SK-N-SH treated with all-trans-retinoic acid at 6 μM for 48 hours (cell line): Measurements from ENCODE around the gene HPS3.

Experiments used
- ATAC-seq: fragments of 200-7000 bp; cut with Tn5 transposase; 3 replicates; pipeline ENCODE4 v1.9.1; 2020; ENCODE audit warnings: mild to moderate bottlenecking, moderate library complexity
- ARNTL ChIP-seq: fragments of 450-650 bp; formaldehyde crosslinking; IDR thresholded peaks from 2 replicates; pipeline ENCODE4 v1.5.0; 2020; ENCODE audit warnings: low read depth, mild to moderate bottlenecking, moderate library complexity, borderline replicate concordance
- BACH2 ChIP-seq: fragments of 250-450 bp; sonication (Bioruptor Pico); IDR thresholded peaks from 2 replicates; pipeline ENCODE4 v1.9.0; 2021; ENCODE audit warnings: mild to moderate bottlenecking, borderline replicate concordance
- CREB5 ChIP-seq: fragments of 250-450 bp; sonication (Bioruptor Pico); IDR thresholded peaks from 2 replicates; pipeline ENCODE4 v1.5.1; 2020; ENCODE audit warnings: low read depth, mild to moderate bottlenecking, moderate library complexity
- ESRRG ChIP-seq: fragments of 250-450 bp; sonication (Bioruptor Pico); IDR thresholded peaks from 2 replicates; pipeline ENCODE4 v1.6.1; 2021; ENCODE audit warnings: mild to moderate bottlenecking
- GLIS3 ChIP-seq: fragments of 250-450 bp; sonication (Bioruptor Pico); IDR thresholded peaks from 2 replicates; pipeline ENCODE4 v1.5.0; 2020; ENCODE audit warnings: mild to moderate bottlenecking, moderate library complexity
- ISL1 ChIP-seq: fragments of 250-450 bp; sonication (Bioruptor Pico); IDR thresholded peaks from 2 replicates; pipeline ENCODE4 v2.1.2; 2022; ENCODE audit warnings: mild to moderate bottlenecking, moderate library complexity
- OSR1 ChIP-seq: fragments of 250-450 bp; sonication (Bioruptor Pico); IDR thresholded peaks from 2 replicates; pipeline ENCODE4 v1.8.0; 2022; ENCODE audit warnings: moderate library complexity, mild to moderate bottlenecking, inconsistent platforms
- PATZ1 ChIP-seq: fragments of 250-450 bp; sonication (Bioruptor Pico); IDR thresholded peaks from 2 replicates; pipeline ENCODE4 v1.8.0; 2020; ENCODE audit warnings: mild to moderate bottlenecking, moderate library complexity, borderline replicate concordance
- POU6F1 ChIP-seq: fragments of 250-450 bp; sonication (Bioruptor Pico); IDR thresholded peaks from 2 replicates; pipeline ENCODE4 v1.8.0; 2021; ENCODE audit warnings: low read depth, mild to moderate bottlenecking, moderate library complexity, borderline replicate concordance
- PPARA ChIP-seq: fragments of 250-450 bp; sonication (Bioruptor Pico); IDR thresholded peaks from 2 replicates; pipeline ENCODE4 v1.5.0; 2020; ENCODE audit warnings: mild to moderate bottlenecking, borderline replicate concordance
- RARB ChIP-seq: fragments of 250-450 bp; sonication (Bioruptor Pico); IDR thresholded peaks from 2 replicates; pipeline ENCODE4 v1.8.0; 2021; ENCODE audit warnings: mild to moderate bottlenecking, moderate library complexity
- SNAI2 ChIP-seq: fragments of 250-450 bp; sonication (Bioruptor Pico); IDR thresholded peaks from 2 replicates; pipeline ENCODE4 v1.5.0; 2020; ENCODE audit warnings: mild to moderate bottlenecking, moderate library complexity
- TCF4 ChIP-seq: fragments of 250-450 bp; sonication (Bioruptor Pico); IDR thresholded peaks from 2 replicates; pipeline ENCODE4 v1.8.0; 2021; ENCODE audit warnings: mild to moderate bottlenecking, moderate library complexity, borderline replicate concordance
- ZFP3 ChIP-seq: fragments of 250-450 bp; sonication (Bioruptor Pico); IDR thresholded peaks from 2 replicates; pipeline ENCODE4 v1.5.0; 2020; ENCODE audit warnings: mild to moderate bottlenecking, moderate library complexity
- ZFP30 ChIP-seq: fragments of 450-650 bp; formaldehyde crosslinking; IDR thresholded peaks from 2 replicates; pipeline ENCODE4 v1.5.0; 2022; ENCODE audit warnings: mild to moderate bottlenecking, moderate library complexity
- ZNF70 ChIP-seq: fragments of 450-650 bp; formaldehyde crosslinking; IDR thresholded peaks from 2 replicates; pipeline ENCODE4 v1.5.0; 2020; ENCODE audit warnings: mild to moderate bottlenecking, moderate library complexity
- ZNF8 ChIP-seq: fragments of 450-650 bp; formaldehyde crosslinking; IDR thresholded peaks from 2 replicates; pipeline ENCODE4 v1.5.0; 2020; ENCODE audit warnings: mild to moderate bottlenecking, moderate library complexity
- TF ChIP-seq, protein P1 (sequence below): fragments of 250-450 bp; sonication (Bioruptor Pico); IDR thresholded peaks from 2 replicates; pipeline ENCODE4 v1.5.0; 2020; ENCODE audit warnings: mild to moderate bottlenecking, moderate library complexity
- TF ChIP-seq, protein P2 (sequence below): fragments of 250-450 bp; sonication (Bioruptor Pico); IDR thresholded peaks from 2 replicates; pipeline ENCODE4 v1.5.1; 2021; ENCODE audit warnings: mild to moderate bottlenecking, moderate library complexity

Gene HPS3

DNA sequence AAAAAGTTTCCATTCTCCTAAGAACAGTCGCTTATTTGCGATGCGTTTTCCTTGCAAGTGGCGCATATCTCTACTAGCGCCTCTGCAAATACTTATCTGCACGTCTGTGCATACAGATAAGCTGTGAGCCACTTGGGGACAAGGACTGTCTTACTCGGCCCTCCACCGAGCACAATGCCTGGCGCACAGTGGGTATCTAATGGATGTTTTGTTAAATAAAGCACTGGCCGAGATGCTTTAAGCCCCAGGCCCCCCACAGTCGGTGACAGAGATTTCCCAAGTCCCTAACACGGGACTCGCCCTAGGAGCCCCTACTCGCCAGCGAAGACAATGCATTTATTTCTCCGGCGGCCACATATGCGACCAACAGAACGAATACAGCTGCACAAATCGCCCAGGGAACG, 43.6 kb upstream of the HPS3 start:
- ATAC-seq = peak; percentile 75
- TF ChIP-seq PPARA (CRISPR knock-in tag) (no peak), RARB (CRISPR knock-in tag) (no peak), GLIS3 (CRISPR knock-in tag) (no peak), ZFP30 (CRISPR knock-in tag) (no peak), ZNF8 (no peak), PATZ1 (CRISPR knock-in tag) (no peak)

- TF ChIP-seq, protein P1, sequence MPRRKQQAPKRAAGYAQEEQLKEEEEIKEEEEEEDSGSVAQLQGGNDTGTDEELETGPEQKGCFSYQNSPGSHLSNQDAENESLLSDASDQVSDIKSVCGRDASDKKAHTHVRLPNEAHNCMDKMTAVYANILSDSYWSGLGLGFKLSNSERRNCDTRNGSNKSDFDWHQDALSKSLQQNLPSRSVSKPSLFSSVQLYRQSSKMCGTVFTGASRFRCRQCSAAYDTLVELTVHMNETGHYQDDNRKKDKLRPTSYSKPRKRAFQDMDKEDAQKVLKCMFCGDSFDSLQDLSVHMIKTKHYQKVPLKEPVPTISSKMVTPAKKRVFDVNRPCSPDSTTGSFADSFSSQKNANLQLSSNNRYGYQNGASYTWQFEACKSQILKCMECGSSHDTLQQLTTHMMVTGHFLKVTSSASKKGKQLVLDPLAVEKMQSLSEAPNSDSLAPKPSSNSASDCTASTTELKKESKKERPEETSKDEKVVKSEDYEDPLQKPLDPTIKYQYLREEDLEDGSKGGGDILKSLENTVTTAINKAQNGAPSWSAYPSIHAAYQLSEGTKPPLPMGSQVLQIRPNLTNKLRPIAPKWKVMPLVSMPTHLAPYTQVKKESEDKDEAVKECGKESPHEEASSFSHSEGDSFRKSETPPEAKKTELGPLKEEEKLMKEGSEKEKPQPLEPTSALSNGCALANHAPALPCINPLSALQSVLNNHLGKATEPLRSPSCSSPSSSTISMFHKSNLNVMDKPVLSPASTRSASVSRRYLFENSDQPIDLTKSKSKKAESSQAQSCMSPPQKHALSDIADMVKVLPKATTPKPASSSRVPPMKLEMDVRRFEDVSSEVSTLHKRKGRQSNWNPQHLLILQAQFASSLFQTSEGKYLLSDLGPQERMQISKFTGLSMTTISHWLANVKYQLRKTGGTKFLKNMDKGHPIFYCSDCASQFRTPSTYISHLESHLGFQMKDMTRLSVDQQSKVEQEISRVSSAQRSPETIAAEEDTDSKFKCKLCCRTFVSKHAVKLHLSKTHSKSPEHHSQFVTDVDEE (CRISPR knock-in tag) = peak; percentile 64; the same call in 1 of the 2 replicates
- TF ChIP-seq POU6F1 = no peak
- peak; percentile 100 for ATAC-seq
Observed at GRCh38 chr3:149086232-149086988, 43.0 kb upstream of the HPS3 start, which contains the start of gene HLTF. Gene HLTF, minus strand, starts transcription at chr3:149086533. Its CDS starts 197 bp downstream, at chr3:149086336.

DNA sequence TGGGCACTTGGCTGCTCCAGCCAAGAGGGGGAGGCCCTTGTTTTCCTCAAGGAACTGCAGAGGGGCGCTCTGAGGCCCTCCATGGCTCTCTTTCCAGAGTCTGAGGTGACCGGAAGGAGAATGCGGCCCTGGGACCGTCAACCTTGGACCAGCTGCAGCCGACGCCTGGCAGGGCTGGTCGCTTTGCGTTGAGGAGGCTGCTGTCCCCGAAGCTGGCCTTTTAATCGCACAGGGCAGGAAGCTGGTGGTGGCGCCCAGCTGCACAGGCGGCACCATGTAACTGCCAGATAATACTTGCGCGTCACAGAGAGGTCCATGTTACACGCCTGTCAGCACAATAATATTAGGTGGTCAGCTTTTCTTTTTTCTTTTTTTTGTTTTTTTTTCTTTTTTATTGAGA, 42.2 kb upstream of the HPS3 start:
- TF ChIP-seq ZFP30 (CRISPR knock-in tag) = no peak
- TF ChIP-seq ISL1 = no peak
- TF ChIP-seq ZFP3 (CRISPR knock-in tag) = no peak
- no peak for TF ChIP-seq BACH2 (CRISPR knock-in tag)
- no peak for TF ChIP-seq ARNTL (CRISPR knock-in tag)
- TF ChIP-seq OSR1 = no peak
- no peak for TF ChIP-seq SNAI2 (CRISPR knock-in tag)
- no peak for TF ChIP-seq PPARA (CRISPR knock-in tag)
- TF ChIP-seq, protein P2, sequence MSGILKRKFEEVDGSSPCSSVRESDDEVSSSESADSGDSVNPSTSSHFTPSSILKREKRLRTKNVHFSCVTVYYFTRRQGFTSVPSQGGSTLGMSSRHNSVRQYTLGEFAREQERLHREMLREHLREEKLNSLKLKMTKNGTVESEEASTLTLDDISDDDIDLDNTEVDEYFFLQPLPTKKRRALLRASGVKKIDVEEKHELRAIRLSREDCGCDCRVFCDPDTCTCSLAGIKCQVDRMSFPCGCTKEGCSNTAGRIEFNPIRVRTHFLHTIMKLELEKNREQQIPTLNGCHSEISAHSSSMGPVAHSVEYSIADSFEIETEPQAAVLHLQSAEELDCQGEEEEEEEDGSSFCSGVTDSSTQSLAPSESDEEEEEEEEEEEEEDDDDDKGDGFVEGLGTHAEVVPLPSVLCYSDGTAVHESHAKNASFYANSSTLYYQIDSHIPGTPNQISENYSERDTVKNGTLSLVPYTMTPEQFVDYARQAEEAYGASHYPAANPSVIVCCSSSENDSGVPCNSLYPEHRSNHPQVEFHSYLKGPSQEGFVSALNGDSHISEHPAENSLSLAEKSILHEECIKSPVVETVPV (CRISPR knock-in tag) = no peak
- no peak for TF ChIP-seq ESRRG (CRISPR knock-in tag)
- no peak for TF ChIP-seq PATZ1 (CRISPR knock-in tag)
- TF ChIP-seq ZNF70 (CRISPR knock-in tag) = no peak
- no peak for ATAC-seq

- no peak for ATAC-seq
- no peak for TF ChIP-seq ESRRG (CRISPR knock-in tag)
- TF ChIP-seq PPARA (CRISPR knock-in tag) = no peak
- TF ChIP-seq ISL1 = no peak
- no peak for TF ChIP-seq ARNTL (CRISPR knock-in tag)
- TF ChIP-seq ZNF8 = no peak
- no peak for TF ChIP-seq TCF4 (CRISPR knock-in tag)
- TF ChIP-seq ZFP3 (CRISPR knock-in tag) = no peak
- TF ChIP-seq POU6F1 = no peak
- TF ChIP-seq SNAI2 (CRISPR knock-in tag) = no peak
- TF ChIP-seq, protein P2 (CRISPR knock-in tag) = no peak
- no peak for TF ChIP-seq CREB5 (CRISPR knock-in tag)
- TF ChIP-seq BACH2 (CRISPR knock-in tag) = no peak
- no peak for TF ChIP-seq ZFP30 (CRISPR knock-in tag)
- no peak for TF ChIP-seq GLIS3 (CRISPR knock-in tag)
Observed at GRCh38 chr3:149089395-149089794, 40.0 kb upstream of the HPS3 start.
